GM19395 (cell line): ENCODE measurements around the gene BRIP1.
"Not testable (repeated sequence)": the region's sequence is repeated elsewhere in the genome, so short reads cannot be mapped to it uniquely, and the experiment has no call there.

Experiments used
- ATAC-seq: cut with Tn5 transposase; IDR thresholded peaks from one replicate; pipeline ENCODE4 v1.9.1; 2021; ENCODE audit warnings: mild to moderate bottlenecking, moderate library complexity; ENCODE audit not compliant: unreplicated experiment

BRIP1 gene

DNA sequence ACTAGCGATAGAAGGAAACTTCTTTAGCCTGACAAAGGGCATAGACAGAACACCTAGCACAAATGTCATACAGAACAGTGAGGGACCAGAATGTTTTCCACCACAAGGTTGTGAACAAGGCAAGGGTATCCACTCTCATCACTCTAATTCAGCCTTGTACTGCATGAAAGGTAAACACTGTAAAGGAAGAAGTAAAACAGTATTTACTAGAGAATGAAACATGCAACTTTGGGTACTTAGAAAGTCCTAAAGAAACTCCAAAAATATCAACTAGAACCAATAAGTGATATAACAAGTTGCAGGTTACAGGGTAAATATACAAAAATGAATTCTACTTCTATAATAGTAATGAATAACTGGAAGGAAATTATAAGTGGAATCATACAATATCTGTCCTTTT is 32.2 kb downstream of the BRIP1 start:
- ATAC-seq = no peak

GRCh38 chr17:61828694-61829093 is 34.6 kb downstream of the BRIP1 start:
- no peak for ATAC-seq

DNA sequence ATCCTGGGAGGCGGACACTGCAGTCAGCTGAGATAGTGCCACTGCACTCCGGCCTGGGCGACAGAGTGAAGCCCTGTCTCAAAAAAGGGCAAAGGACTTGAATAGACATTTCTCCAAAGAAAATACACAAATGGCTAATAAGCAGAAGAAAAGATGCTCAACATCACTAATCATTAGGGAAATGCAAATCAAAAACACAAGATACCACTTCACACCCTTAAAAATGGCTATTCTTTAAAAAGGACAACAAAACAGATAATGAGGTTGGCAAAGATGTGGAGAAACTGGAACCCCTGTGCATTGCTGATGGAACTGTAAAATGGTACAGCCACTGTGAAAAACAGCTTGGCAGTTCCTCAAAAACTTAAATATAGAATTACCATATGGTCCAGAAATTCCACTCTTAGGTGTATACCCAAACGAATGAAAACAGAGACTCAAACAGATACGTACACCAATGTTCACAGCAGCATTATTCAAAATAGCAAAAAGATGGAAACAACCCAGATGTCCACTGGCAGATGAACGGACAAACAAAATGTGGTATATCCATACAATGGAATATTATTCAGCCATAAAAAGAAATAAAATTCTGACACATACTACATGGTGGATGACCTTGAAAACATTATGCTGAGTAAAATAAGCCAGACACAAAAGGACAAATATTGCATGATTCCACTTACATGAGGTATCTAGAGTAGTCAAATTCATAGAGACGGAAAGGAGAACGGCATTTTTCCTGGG is 35.5 kb downstream of the BRIP1 start:
- ATAC-seq = no peak

GRCh38 chr17:61826866-61827265 is 36.5 kb downstream of the BRIP1 start:
- ATAC-seq = not testable (repeated sequence)

- ATAC-seq = not testable (repeated sequence)
Observed at GRCh38 chr17:61826198-61826597, 37.1 kb downstream of the BRIP1 start.

DNA sequence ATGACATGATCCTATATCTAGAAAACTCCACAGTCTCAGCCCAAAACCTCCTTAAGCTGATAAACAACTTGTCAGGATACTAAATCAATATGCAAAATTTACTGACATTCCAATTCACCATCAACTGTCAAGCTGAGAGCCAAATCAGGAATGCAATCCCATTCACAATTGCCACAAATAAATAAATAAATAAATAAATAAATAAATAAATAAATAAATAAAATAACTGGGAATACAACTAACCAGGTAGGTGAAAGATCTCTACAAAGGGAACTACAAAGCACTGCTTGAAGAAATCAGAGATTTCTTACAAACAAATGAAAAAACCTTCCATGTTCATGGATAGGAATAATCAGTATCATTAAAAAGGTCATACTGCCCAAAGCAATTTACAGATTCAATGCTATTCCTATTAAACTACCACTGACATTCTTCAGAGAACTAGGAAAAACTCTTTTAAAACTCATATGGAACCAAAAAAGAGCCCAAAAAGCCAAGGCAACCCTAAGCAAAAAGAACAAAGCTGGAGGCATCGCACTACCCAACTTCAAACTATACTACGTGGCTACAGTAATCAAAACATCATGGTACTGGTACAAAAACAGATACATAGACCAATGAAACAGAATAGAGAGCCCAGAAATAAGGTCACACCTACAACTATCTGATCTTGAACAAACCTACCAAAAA is 37.7 kb downstream of the BRIP1 start:
- no peak for ATAC-seq

DNA sequence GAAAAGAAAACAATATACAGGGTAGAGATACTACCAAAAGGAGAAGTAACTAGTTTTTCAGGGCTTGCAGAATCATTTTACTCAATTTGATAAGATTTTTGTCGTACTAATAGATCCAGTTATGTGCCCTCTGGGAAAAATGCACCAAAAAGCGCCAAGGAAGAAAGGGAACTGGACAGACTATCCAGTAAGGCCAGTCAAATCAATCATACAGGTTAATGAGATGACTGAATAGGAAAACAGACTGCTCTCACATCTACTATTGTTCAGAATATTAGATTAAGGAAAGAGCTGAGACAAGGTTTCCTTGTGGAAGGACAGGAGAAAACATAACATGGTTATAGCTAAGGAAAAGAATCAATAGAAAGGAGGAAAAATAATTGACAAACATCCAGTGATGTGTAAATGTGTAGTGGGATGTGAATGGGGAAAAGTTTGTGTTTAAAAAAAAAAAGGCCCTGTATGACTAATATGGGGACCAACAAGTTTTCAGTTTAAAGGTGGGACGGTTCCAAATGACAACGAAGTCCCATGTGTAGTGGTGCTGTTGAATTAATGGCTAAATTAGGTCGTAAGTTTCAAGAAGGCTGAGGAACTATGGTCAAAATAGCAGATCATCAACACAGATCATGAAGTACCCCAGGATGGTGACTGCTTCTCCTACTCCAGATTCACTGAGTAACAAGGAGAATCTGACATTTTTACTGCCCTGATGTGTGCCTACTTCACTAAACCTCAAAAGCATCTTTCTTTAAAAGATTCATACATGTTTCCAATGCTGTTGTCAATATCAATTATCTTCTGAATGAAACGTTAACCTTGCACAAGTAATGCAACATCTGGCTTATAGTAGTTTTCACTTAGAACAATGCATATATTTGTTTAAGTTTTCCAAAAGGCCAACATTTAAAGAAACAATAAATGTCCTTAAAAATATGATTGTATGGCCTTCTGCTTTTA is 40.7 kb downstream of the BRIP1 start:
- peak; percentile 52 for ATAC-seq

- ATAC-seq = no peak
Observed at GRCh38 chr17:61821655-61822054, 41.7 kb downstream of the BRIP1 start.

- not testable (repeated sequence) for ATAC-seq
Observed at GRCh38 chr17:61819265-61819664, 44.1 kb downstream of the BRIP1 start.

DNA sequence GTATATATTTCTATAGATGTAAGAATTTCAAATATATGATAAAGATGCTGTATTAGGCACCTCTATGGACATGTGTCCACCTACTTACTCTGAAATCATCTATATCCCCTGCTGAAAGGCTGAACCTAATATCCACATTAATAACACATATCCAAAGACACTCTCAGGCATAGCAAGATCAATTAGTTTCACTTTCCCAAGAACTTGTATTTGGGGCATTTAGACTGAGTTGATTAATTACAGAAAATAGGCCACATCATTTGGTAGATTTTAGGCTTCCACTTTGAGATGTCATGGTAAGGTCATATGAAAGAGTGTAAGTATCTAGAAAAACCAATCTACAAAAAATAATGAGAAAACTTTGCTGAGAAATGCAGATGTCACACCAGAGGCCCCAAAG is 45.1 kb downstream of the BRIP1 start:
- ATAC-seq = no peak

- no peak for ATAC-seq
Observed at GRCh38 chr17:61817452-61817851, 45.9 kb downstream of the BRIP1 start.

DNA sequence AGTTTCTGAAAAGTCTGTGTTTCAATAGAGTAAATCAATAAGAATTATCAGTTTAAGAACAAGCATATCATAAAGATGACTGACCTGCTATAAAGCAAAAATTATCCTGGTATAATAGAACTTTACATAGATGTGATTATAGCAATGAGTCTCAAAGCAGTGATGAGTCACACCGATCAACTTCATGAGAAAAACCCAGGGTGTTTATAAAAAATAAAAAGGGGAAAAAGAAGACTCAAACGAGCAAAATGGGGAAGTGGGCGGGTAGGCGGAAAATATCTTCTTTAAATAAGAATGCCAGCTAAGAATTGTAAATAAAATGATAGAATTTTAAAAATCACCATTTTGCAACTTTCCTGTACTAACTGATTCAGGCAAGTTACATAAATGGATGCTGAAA is 46.8 kb downstream of the BRIP1 start:
- no peak for ATAC-seq

GRCh38 chr17:61815863-61816503 is 47.3 kb downstream of the BRIP1 start:
- no peak for ATAC-seq

DNA sequence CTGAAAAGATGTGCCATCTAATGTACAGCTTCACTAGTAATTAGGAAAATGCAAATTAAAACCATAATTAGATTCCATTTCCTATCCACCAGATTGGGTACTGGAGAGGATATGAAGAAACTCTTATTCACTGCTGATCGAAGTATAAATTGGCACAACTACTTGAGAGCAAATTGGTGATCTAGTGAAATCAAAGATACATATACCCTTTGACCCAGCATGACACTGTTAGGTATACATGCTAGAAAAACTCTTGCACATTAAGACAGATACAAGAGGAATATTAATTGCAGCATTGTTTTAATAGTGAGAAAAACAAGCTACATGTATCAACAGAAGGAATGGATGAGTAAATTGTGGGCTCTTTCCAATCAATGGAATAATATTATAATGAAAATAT is 48.8 kb downstream of the BRIP1 start:
- ATAC-seq = no peak

DNA sequence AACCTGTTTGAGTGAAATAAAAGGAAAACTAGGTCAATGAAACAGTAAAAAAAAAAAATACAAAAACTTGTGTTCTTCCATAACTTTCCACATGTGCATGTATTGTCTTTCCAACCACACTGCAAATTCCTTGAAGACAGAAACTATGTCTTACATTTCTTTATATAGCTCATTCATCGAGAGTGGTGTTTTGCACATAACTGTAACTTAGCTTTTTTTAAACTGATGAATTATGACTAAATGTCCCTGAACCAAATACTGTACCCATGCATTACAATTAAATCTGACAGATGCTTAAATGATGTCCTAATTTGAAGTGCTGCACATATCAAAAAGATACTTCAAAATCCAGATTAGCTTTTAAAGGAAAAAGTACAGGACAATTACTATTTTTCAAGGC is 50.1 kb downstream of the BRIP1 start:
- ATAC-seq = no peak

- no peak for ATAC-seq
Observed at GRCh38 chr17:61812747-61813146, 50.6 kb downstream of the BRIP1 start.

DNA sequence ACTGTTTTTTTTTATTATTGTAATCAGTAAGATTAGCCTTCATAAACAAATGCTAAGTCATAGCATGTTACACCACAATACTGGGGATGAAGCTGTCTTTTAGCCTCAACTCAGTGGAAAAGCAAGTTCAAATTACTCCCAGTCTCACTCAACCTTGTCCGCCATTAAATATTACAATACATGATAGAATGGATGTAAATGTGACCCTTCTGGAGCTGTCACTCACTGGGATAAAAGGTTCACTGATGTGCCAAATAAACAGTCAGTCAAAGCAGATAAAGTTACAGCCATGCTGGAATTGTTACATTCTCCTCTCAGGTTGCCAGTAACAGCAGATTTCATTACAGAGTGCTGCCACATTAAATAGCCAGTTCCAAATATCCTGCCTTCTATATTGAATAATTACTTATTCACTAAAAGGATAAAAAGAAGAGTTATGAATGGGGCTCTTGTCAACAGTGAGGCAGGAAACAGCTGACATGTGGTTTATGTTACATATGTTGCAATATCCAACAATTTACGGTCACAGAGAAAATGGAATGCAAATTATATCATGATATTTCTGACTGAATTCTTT is 53.4 kb downstream of the BRIP1 start:
- ATAC-seq = no peak

DNA sequence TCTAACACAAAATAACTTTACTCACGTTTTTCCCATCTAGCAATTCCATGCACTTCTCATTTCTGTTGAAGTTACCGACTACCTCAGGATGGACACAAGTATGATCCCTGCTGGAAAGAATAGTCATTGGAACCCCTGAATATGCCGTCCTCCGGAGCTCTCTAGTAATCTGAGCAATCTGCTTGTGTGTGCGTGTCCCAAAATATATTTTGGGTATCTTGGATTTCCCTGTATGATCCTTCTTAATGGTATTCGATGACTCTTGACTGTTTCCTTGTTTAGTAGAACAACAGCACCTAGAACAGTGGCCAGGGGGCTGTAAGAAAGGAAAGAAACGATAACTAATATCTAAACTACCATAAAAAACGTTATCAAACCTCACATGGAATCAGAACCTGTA is 54.9 kb downstream of the BRIP1 start:
- ATAC-seq = no peak

- ATAC-seq = no peak
Observed at GRCh38 chr17:61806936-61807335, 56.4 kb downstream of the BRIP1 start.

DNA sequence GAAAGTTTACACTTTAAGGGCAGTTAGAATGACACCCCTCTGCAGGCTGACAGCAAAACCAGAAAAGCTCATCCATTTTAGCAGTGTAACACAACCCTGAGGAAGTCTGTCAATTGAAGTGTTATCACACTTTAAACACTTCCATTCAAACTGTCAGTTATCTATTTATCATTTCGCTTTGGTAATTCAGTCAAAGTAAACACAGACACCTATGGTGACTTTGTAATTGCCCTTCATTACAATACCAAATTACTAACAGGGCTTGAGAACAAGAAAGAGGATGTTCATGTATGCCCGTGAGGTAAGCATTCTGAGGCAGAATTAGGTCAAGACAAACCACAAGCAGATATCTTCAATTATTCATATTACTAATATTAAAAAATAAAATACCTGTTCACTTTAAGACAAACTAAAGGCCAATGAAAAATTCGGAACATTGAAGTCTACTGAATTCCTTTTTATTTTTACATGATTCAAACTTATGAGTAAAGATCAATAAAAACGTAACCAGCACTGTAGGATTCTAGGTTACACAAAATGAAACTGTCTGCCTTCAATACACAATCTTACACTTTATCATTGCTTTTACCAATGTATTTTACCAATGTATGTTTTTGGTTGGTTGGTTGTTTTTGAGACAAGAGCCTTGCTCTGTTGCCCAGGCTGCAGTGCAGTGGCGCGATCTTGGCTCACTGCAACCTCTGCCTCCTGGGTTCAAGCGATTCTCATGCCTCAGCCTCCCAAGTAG is 57.1 kb downstream of the BRIP1 start:
- ATAC-seq = no peak
